ENCODE measurements around the gene PACSIN2. TPM values are rescaled to one million over a fixed set of nuclear protein-coding genes. Genes with fewer than 3 reads are reported as not detected.

PACSIN2 gene
- total RNA-seq, 3 donors from 2014 or later (not counting 1 experiment from before 2014, with no cell fraction given) = 37.1 to 48.5 (median 47.6) TPM

- intact Hi-C loops (cut with micrococcal nuclease) = no loop called here
- Histone ChIP-seq H3K27me3 (ENCODE audit: control insufficient read depth, insufficient read depth, low read length) (no peaks in the 10 kb centered on the region), H3K9me3 (ENCODE audit: control insufficient read depth, insufficient read depth, low read length) (no peaks in the 10 kb centered on the region), H3K27ac (ENCODE audit: low read length) (no peak overlapping the region), H3K4me1 (ENCODE audit: control insufficient read depth, insufficient read depth, low read length) (peaks cover 24% of the 10 kb centered on the region), H3K36me3 (ENCODE audit: control insufficient read depth, insufficient read depth, low read length) (no peaks in the 10 kb centered on the region), H3K4me3 (ENCODE audit: low read length) (no peak overlapping the region)
- Mint-ChIP-seq H3K9me3 (no peaks in the 10 kb centered on the region), H3K36me3 (no peaks in the 10 kb centered on the region), H3K4me1 (peaks cover 31 to 51% of the 10 kb centered on the region in 2 donors), H3K4me3 (no peak overlapping the region), H3K27ac (peak overlapping the region in 1 of 2 donors; percentile 13), H3K27me3 (ENCODE audit: low read depth in 2 of 2) (no peaks in the 10 kb centered on the region)
- WGBS (ENCODE audit: insufficient coverage) = 100% methylated on average over 1 of the region's 1 CpG
- no peak for ATAC-seq
- DNase-seq = no peak
- TF ChIP-seq CTCF (IDR thresholded peaks at IDR 0.05) = no peak
These were observed 48.5 kb downstream of the PACSIN2 start for GRCh38 chr22:42966497-42966896.

GRCh38 chr22:42964994-42965699, 49.8 kb downstream of the PACSIN2 start:
- Histone ChIP-seq H3K9me3 (ENCODE audit: control insufficient read depth, insufficient read depth, low read length) (no peaks in the 10 kb centered on the region), H3K36me3 (ENCODE audit: control insufficient read depth, insufficient read depth, low read length) (no peaks in the 10 kb centered on the region), H3K4me3 (ENCODE audit: low read length) (no peak overlapping the region), H3K27ac (ENCODE audit: low read length) (no peak overlapping the region), H3K27me3 (ENCODE audit: control insufficient read depth, insufficient read depth, low read length) (no peaks in the 10 kb centered on the region), H3K4me1 (ENCODE audit: control insufficient read depth, insufficient read depth, low read length) (peaks cover 23% of the 10 kb centered on the region)
- H3K27ac Mint-ChIP-seq = no peak overlapping the region
- H3K4me1 Mint-ChIP-seq = peaks cover 40 to 53% of the 10 kb centered on the region in 2 donors
- no peaks in the 10 kb centered on the region for H3K9me3 Mint-ChIP-seq
- no peaks in the 10 kb centered on the region for H3K36me3 Mint-ChIP-seq
- DNase-seq (no peak), ATAC-seq (peak in 2 of 3 donors; percentile 11 to 40)
- no peak for TF ChIP-seq CTCF (IDR thresholded peaks at IDR 0.05)
- no peak overlapping the region for H3K4me3 Mint-ChIP-seq
- intact Hi-C loops (cut with micrococcal nuclease) = loop anchor here (5.0 kb wide), 1 partner anchor 38 kb away; no protein-coding TSS in a partner anchor
- 25% methylated on average over 5 of the region's 6 CpGs for WGBS (ENCODE audit: insufficient coverage)
- no peaks in the 10 kb centered on the region for H3K27me3 Mint-ChIP-seq (ENCODE audit: low read depth in 2 of 2)

GRCh38 chr22:42963231-42963595, 51.7 kb downstream of the PACSIN2 start:
- Histone ChIP-seq H3K4me1 (ENCODE audit: control insufficient read depth, insufficient read depth, low read length) (peaks cover 28% of the 10 kb centered on the region), H3K9me3 (ENCODE audit: control insufficient read depth, insufficient read depth, low read length) (no peaks in the 10 kb centered on the region), H3K36me3 (ENCODE audit: control insufficient read depth, insufficient read depth, low read length) (no peaks in the 10 kb centered on the region), H3K27ac (ENCODE audit: low read length) (no peak overlapping the region), H3K4me3 (ENCODE audit: low read length) (no peak overlapping the region), H3K27me3 (ENCODE audit: control insufficient read depth, insufficient read depth, low read length) (no peaks in the 10 kb centered on the region)
- peaks cover 52 to 62% of the 10 kb centered on the region in 2 donors for H3K4me1 Mint-ChIP-seq
- H3K27me3 Mint-ChIP-seq (ENCODE audit: low read depth in 2 of 2) = no peaks in the 10 kb centered on the region
- no peak for DNase-seq
- no peaks in the 10 kb centered on the region for H3K9me3 Mint-ChIP-seq
- H3K27ac Mint-ChIP-seq = no peak overlapping the region
- intact Hi-C loops (cut with micrococcal nuclease) = loop anchor here (5.0 kb wide), 1 partner anchor 36 kb away; no protein-coding TSS in a partner anchor
- no peak overlapping the region for H3K4me3 Mint-ChIP-seq
- no peak for TF ChIP-seq CTCF (IDR thresholded peaks at IDR 0.05)
- no peak for ATAC-seq
- H3K36me3 Mint-ChIP-seq = no peaks in the 10 kb centered on the region
- 85% methylated on average over 9 of the region's 9 CpGs for WGBS (ENCODE audit: insufficient coverage)

All from natural killer cell (primary cell).